GM12874 (cell line): ENCODE results near the gene IRF2.

Experiments used
- TF ChIP-seq, protein P1 (sequence below): IDR thresholded peaks from 2 replicates; pipeline ENCODE4 v1.5.1; 2011; ENCODE audit warnings: low read depth, mild to moderate bottlenecking, control low read depth, low read length, moderate library complexity; ENCODE audit not compliant: insufficient read depth

IRF2 gene

DNA sequence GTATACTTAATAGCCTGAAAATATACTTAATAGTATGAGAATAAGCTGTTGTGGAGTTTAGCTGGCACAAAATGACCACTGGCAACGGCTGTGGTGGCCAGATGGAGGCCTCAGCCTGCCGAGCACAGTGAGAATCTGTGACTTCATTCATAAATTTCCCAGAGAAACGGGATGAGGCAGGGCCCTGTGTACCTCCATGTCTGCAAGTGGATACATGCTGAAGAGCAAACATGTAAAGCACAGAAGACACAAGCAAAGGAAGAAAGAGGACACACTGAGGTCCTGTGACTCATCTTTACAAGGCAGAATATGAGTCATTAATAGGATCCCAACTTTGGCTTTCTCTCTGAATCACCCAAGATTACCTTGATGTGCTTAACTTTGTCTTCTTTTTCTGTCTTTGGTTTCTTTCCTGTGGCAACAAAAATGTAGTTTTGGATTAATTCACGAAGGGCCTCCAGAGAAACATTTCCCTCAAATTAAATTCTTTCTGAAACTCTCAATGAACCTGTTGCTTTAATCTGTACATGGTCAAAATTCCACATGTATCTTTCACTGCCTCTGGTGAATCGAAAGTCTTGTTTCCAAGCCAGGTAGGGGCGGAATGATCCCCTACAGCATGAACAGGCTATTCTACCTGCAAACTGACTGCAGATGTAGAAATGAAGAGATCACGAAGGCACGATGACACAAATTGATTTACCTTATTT is 56.4 kb downstream of the IRF2 start:
- TF ChIP-seq, protein P1, sequence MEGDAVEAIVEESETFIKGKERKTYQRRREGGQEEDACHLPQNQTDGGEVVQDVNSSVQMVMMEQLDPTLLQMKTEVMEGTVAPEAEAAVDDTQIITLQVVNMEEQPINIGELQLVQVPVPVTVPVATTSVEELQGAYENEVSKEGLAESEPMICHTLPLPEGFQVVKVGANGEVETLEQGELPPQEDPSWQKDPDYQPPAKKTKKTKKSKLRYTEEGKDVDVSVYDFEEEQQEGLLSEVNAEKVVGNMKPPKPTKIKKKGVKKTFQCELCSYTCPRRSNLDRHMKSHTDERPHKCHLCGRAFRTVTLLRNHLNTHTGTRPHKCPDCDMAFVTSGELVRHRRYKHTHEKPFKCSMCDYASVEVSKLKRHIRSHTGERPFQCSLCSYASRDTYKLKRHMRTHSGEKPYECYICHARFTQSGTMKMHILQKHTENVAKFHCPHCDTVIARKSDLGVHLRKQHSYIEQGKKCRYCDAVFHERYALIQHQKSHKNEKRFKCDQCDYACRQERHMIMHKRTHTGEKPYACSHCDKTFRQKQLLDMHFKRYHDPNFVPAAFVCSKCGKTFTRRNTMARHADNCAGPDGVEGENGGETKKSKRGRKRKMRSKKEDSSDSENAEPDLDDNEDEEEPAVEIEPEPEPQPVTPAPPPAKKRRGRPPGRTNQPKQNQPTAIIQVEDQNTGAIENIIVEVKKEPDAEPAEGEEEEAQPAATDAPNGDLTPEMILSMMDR, result no peak

DNA sequence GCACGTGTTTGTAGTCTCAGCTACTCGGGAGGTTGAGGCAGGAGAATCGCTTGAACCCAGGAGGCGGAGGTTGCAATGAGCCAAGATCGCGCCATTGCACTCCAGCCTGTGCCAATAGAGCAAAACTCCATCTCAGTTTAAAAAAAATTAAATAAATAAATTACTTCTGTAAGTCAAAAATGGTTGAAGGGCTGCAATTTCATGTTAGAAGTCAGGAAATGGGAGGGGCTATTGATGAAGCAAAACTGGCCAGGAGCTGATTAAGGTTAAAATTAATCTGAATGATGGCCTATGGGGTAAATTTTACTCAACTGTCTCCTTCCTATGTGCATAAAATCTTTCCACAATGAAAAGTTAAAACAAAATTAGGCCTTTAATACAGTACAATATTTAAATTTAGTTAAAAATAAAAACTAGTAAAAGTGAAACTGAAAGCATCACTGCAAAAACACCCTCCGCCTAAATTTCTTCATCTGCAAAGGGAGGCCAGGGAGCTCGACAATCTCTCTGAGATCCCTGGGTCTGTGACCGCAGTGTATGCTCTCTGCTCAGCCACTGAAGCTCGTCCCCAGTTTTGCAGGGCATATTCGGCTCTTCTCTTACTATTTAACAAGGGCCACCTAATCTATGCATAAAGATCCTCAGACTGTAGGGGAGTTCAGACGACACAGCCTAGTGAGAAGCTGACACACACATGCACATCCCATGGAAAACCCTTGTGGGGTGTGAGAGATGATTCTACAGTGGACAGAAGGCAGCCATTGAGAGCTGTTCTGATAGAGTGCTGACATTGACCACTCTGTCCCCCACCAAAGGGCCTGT is 57.2 kb downstream of the IRF2 start:
- TF ChIP-seq, protein P1, result no peak

DNA sequence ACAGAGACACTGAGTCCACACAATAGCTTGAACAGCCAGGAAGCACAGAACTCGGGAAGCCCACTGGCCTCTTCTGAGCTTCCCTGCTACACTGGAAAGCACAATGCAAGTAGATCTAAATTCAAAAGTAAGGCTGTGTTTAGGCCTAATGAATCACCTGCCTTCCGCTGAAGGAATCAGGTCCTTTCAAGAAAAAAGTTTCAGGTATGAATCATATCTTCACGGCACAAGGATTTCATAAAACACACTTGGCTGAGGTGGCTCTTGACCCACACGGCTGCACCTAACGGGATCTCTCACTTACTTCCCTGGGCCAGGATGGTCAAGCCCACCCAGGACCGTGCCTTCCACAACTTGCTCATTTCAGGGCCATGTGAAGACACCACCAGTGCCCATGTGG is 59.3 kb downstream of the IRF2 start:
- TF ChIP-seq, protein P1, result no peak

DNA sequence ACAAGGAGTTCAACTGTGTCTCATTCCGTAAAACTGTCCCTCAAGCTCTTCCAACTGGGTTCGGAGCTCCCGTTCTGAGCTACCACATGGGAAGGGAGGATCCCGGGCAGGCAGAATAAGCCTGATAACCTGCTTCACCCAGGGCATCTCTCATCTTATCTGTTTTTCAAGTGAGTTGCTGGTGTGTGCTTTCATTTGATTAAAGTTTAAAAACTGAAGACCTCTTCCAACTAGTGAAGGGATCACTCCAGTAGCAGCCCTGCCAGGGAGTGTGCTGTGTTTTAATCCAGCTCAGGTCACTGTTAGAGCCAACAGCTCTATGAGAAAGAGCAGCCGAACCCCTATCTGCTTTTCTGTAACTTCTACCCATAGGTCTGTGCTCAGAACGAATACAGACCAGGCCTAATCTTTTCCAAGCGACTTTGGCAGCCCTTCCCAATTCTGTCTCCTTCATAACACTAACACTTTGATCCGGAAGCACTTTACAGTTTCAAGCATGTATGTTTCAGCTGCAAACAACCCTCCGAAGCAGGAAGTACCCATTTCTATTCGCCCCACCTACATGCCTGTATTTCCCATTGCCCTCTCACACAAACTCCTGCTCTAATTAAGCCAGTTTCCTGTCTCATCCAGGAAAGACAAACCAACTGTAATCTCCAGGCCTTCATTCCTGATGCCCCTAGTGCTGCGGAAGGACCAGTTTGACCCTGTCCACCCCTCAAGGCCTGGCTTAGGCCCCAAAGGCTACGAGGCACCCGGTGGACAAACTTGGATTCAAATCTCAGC is 60.9 kb downstream of the IRF2 start:
- TF ChIP-seq, protein P1, result no peak

DNA sequence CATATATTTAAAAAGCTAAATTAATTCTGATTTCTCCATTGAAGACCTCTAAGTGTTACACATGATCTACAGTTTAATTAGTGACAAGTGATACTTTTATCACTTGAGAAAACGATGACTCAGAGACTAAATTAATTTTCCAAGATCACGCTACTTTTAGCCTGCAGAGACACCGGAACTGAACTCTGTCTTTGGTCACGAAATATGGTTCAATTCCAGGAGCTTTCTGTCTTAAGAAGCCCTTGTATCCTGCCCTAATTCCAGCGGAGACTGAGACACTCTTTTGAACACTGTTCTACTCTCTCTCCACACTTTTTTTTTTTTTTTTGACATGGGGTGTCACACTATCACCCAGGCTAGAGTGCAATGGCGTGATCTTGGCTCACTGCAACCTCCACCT is 63.6 kb downstream of the IRF2 start:
- TF ChIP-seq, protein P1, result no peak

DNA sequence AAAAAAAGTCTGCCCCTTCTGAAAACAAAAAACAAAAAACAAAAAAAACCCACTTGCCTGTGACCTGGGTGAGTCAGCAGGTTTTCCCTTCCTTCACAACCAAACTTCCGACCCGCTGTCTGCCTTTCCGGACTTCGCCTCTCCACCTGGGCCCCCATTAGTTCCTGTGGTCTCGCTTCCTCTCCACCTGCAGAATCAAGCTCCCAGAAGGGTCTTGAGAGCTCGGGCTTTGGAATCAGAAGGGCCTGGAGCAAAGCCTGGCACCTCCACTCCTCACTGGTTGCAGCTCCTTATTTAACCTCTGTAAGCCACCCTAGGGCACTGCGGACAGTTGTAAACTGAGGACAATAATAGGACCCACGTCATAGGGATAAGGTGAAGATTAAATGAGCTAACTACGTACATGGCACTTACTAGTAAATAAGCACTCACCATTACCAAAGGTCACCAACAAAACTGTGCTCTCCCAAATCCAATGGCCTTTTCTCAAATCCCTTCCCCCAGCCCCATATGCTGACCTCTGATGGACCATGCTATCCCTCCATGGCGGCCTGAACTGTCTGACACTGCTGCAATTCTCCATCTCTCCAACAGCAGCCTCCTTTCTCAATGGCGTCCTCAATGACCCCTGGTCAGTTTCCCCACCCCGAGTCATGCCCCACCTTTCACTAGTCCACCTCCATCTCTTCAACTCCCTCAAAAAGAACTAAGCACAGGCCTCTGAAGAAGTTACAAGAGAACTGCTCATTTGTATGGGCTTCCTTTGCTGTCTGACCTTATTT is 64.2 kb downstream of the IRF2 start:
- TF ChIP-seq, protein P1, result no peak

DNA sequence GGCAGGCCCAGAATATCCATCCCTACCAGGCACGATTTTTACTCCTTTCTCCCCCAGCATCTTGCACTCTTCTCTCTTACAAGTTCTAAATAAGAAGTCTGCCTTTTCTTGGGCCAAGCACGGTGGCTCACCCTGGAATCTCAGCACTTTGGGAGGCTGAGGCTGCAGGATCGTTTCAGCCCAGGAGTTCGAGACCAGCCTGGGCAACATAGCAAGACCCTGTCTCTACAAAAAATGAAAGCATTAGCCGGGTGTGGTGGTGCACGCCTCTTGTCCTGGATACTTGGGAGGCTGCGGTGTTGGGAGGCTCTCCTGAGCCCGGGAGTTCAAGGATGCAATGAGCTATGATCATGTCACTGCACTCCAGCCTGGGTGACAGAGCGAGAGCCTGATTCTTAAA is 64.8 kb downstream of the IRF2 start:
- TF ChIP-seq, protein P1, result no peak
